Osteocyte (in vitro differentiated cells): Measurements from ENCODE around the gene MMP24OS. TPM values are rescaled to one million over a fixed set of nuclear protein-coding genes. Genes with fewer than 3 reads are reported as not detected.

Experiments used
- DNase-seq: peaks from one replicate; pipeline ENCODE4 v3.0.0; 2021; ENCODE audit warnings: mixed read lengths; ENCODE audit not compliant: unreplicated experiment; ENCODE audit errors: extremely low spot score
- H3K27ac Mint-ChIP-seq: one replicate; pipeline ENCODE4 v1.8.0; 2021; ENCODE audit warnings: mild to moderate bottlenecking, mixed read lengths; ENCODE audit not compliant: unreplicated experiment
- H3K27me3 Mint-ChIP-seq: one replicate; pipeline ENCODE4 v1.8.0; 2021; ENCODE audit warnings: mixed read lengths; ENCODE audit not compliant: unreplicated experiment
- H3K36me3 Mint-ChIP-seq: one replicate; pipeline ENCODE4 v1.8.0; 2021; ENCODE audit warnings: mixed read lengths; ENCODE audit not compliant: unreplicated experiment
- H3K4me1 Mint-ChIP-seq: one replicate; pipeline ENCODE4 v1.8.0; 2021; ENCODE audit warnings: mixed read lengths; ENCODE audit not compliant: unreplicated experiment
- H3K4me3 Mint-ChIP-seq: one replicate; pipeline ENCODE4 v1.8.0; 2021; ENCODE audit warnings: mild to moderate bottlenecking, moderate library complexity, mixed read lengths; ENCODE audit not compliant: unreplicated experiment
- H3K9me3 Mint-ChIP-seq: one replicate; pipeline ENCODE4 v1.8.0; 2021; ENCODE audit warnings: mixed read lengths; ENCODE audit not compliant: unreplicated experiment
- total RNA-seq: library from RNA; stranded (reverse); gene quantifications from 2 replicates; pipeline ENCODE4 v1.2.1, GENCODE V29; 2021
- TF ChIP-seq, protein P1 (sequence below): fragments of 200-600 bp; sonication (generic); IDR thresholded peaks from 2 replicates; pipeline ENCODE4 v1.5.0; 2021; ENCODE audit warnings: antibody characterized with exemption, mild to moderate bottlenecking, moderate library complexity

MMP24OS gene
- total RNA-seq, 1 donor from 2014 or later = 120 TPM

DNA sequence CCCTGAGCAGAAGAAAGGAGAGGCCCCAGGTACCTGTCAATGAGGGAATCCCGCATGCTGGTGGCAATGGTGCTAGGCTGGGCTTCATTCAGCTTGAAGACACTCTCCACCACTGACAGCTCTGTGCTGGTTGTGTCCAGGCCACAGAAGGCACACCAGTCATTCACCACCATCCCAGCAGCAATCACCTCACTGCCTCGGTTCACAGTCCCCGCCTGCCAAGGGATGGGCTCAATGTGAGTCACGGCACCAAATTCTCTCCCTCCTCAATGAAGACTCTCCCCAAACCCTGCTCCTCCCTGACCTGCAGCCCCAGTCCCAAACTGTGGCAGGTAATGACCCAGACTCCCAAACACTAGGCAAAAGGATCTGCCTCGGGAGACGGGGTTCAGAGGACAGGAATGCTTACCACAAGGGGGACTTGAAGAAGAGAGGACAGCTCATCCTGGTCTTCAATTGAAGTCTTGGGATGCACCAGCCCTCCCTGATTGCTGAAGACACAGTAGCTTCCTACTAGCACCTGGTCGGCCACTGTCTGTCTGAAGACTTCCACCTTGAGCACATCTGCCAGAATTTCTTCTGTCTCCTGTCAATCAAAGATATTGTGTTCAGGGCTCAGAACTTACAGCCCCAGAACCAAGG, 1.7 kb upstream of the MMP24OS start:
- no peak overlapping the region for H3K4me3 Mint-ChIP-seq
- H3K27ac Mint-ChIP-seq = peak overlapping the region; percentile 71

DNA sequence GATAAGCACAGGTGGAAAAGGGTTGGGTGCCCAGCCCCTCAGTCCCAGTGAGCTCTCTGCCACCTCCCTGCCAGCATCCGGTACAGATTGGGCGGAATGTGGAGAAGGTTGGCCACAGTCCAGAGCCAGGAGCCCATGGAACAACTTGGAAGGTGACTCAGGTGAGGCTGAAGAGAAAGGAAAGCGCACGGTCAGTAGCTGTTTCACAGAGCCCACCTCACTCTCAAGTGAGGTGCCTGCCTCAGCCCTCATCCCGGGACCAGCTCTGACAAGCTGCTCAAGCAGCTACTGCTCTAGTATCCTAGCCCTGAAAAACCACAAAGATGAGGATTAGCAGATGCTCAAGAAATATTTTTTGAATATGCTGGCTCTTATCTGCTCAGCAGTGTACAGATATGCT, 1.1 kb upstream of the MMP24OS start:
- Mint-ChIP-seq H3K4me3 (no peak overlapping the region), H3K27me3 (no peaks in the 10 kb centered on the region), H3K36me3 (peaks cover 15% of the 10 kb centered on the region), H3K9me3 (no peaks in the 10 kb centered on the region), H3K27ac (peak overlapping the region; percentile 88), H3K4me1 (peaks cover 32% of the 10 kb centered on the region)
- TF ChIP-seq, protein P1, sequence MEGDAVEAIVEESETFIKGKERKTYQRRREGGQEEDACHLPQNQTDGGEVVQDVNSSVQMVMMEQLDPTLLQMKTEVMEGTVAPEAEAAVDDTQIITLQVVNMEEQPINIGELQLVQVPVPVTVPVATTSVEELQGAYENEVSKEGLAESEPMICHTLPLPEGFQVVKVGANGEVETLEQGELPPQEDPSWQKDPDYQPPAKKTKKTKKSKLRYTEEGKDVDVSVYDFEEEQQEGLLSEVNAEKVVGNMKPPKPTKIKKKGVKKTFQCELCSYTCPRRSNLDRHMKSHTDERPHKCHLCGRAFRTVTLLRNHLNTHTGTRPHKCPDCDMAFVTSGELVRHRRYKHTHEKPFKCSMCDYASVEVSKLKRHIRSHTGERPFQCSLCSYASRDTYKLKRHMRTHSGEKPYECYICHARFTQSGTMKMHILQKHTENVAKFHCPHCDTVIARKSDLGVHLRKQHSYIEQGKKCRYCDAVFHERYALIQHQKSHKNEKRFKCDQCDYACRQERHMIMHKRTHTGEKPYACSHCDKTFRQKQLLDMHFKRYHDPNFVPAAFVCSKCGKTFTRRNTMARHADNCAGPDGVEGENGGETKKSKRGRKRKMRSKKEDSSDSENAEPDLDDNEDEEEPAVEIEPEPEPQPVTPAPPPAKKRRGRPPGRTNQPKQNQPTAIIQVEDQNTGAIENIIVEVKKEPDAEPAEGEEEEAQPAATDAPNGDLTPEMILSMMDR = no peak
- no peak for DNase-seq

More for the DNA sequence above, 1.7 kb upstream of the MMP24OS start:
- TF ChIP-seq, protein P1 = no peak
- no peak for DNase-seq
- Mint-ChIP-seq H3K9me3 (no peaks in the 10 kb centered on the region), H3K36me3 (peaks cover 15% of the 10 kb centered on the region), H3K27me3 (no peaks in the 10 kb centered on the region), H3K4me1 (peaks cover 33% of the 10 kb centered on the region)

DNA sequence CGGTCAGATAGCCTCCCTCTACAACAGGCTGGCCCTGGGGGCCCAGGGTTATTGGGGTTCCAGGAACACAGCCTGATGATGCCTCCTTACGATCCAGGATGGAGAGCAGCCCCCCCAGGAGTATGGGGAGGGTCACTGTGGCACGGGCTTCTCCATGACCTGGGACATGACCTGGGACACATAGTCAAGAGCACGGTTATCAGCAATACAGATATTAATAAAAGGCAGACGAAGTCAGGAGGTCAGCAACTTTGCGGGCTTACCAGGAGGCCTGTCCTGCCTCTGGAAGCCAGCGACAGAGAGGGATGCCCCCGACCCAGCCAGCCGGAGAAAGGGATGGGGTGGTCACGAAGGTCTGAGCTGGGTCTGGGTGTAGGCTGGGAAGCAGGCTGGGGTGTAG, 795 bp downstream of the MMP24OS start:
- Mint-ChIP-seq H3K36me3 (peaks cover 14% of the 10 kb centered on the region), H3K4me3 (peak overlapping the region; percentile 96), H3K27ac (peak overlapping the region; percentile 95), H3K27me3 (no peaks in the 10 kb centered on the region), H3K9me3 (no peaks in the 10 kb centered on the region), H3K4me1 (peaks cover 21% of the 10 kb centered on the region)
- DNase-seq = no peak
- TF ChIP-seq, protein P1 = no peak

DNA sequence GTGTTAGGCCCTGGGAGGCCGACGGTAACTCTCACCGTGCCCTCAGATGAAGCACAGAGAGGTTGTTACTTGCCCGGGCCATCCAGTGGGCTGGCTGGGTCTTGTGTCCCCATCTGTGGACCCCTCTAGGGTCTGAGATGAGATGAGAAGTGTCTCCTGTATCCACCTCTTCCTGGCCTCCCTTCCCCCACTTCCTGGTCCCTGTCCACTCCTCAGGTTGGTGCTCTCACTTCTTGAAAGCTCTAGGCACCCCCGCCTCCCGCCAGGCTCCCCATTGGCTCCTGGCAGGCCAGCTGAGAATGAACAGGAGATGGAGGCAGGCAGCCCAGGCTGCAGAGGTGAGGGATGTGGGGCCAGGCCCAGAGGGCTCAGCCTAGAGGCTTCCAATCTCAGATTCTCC, 1.5 kb downstream of the MMP24OS start:
- Mint-ChIP-seq H3K9me3 (no peaks in the 10 kb centered on the region), H3K36me3 (peaks cover 13% of the 10 kb centered on the region)

DNA sequence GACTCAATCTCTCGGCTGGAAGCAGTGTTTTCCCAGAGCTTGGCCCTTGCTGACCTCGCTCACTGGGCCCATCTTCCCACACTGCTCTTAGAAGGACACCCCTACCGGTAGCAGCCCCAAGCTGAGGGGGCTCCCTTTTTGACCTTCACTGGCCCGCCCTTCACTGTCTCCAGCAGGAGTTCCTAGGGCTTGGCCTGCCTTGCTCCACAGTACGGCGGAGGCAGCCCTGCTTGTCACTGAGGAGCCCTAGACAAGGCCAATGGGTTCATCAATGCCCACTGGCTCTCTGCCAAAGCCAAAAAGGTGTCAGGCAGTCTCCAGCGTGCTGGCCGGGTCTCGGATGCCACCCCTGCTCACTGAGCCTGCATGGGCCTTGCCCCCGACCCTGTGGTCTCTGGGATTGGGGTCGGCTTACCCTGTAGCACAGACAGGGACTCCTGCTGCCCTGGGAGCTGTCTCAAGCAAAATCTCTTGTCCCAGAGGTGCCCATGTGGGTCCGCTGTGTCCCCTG, 2.1 kb downstream of the MMP24OS start:
- H3K4me1 Mint-ChIP-seq = peaks cover 20% of the 10 kb centered on the region
- H3K27me3 Mint-ChIP-seq = no peaks in the 10 kb centered on the region
- H3K27ac Mint-ChIP-seq = peak overlapping the region; percentile 4
- H3K9me3 Mint-ChIP-seq = no peaks in the 10 kb centered on the region
- H3K4me3 Mint-ChIP-seq = peak overlapping the region; percentile 29
- TF ChIP-seq, protein P1 = no peak
- peaks cover 13% of the 10 kb centered on the region for H3K36me3 Mint-ChIP-seq
- DNase-seq = no peak

More for the DNA sequence above, 1.5 kb downstream of the MMP24OS start:
- peak overlapping the region; percentile 95 for H3K27ac Mint-ChIP-seq
- peak overlapping the region; percentile 96 for H3K4me3 Mint-ChIP-seq
- TF ChIP-seq, protein P1 = no peak
- no peak for DNase-seq
- peaks cover 20% of the 10 kb centered on the region for H3K4me1 Mint-ChIP-seq
- no peaks in the 10 kb centered on the region for H3K27me3 Mint-ChIP-seq
